Gastroesophageal sphincter (tissue), 4 donors: Measurements from ENCODE around the gene AURKA. TPM values are rescaled to one million over a fixed set of nuclear protein-coding genes. Genes with fewer than 3 reads are reported as not detected.
"Not testable (repeated sequence)": the region's sequence is repeated elsewhere in the genome, so short reads cannot be mapped to it uniquely, and the experiment has no call there.

Experiments used
- ATAC-seq: fragments of 150-250 bp; one replicate; pipeline ENCODE4 v1.9.1; 2016; ENCODE audit warnings: mild to moderate bottlenecking, moderate library complexity
- H3K27ac ChIP-seq, 4 donors: fragments of 200-600 bp; sonication (generic) in 3 of 4; 1 replicate in 3 of 4; 2 replicates in 1 of 4; pipeline ENCODE4 v1.5.1; 2016 to 2019
- H3K27me3 ChIP-seq: fragments of 200-600 bp; sonication (generic); one replicate; pipeline ENCODE4 v1.5.1; 2019
- H3K36me3 ChIP-seq, 2 donors: fragments of 200-600 bp; sonication (generic); one replicate each; pipeline ENCODE4 v1.5.1; 2019; ENCODE audit warnings: control low read depth in 1 of 2
- H3K4me1 ChIP-seq, 3 donors: fragments of 200-600 bp; sonication (generic); 1 replicate in 2 of 3; 2 replicates in 1 of 3; pipeline ENCODE4 v1.5.1; 2016 to 2019; ENCODE audit warnings: control low read depth in 2 of 3
- H3K4me3 ChIP-seq, 2 donors: fragments of 200-600 bp; sonication (generic); one replicate each; pipeline ENCODE4 v1.5.1; 2019; ENCODE audit warnings: mild to moderate bottlenecking in 1 of 2, moderate library complexity in 1 of 2
- H3K9me3 ChIP-seq, 3 donors: fragments of 200-600 bp; sonication (generic); one replicate each; pipeline ENCODE4 v1.5.1; 2017 to 2019; ENCODE audit warnings: control low read depth in 2 of 3
- EP300 ChIP-seq: sonication (generic); formaldehyde crosslinking; IDR thresholded peaks from one replicate; pipeline ENCODE4 v1.6.1; 2017; ENCODE audit warnings: antibody characterized with exemption, mild to moderate bottlenecking
- POLR2A ChIP-seq, 2 donors: fragments of 450-650 bp; IDR thresholded peaks; one replicate each; pipeline ENCODE4 v1.6.1; 2017; ENCODE audit warnings: antibody characterized with exemption in 2 of 2, mild to moderate bottlenecking in 2 of 2, moderate library complexity in 1 of 2
- POLR2AphosphoS5 ChIP-seq: sonication (generic); formaldehyde crosslinking; IDR thresholded peaks from one replicate; pipeline ENCODE4 v1.6.1; 2017; ENCODE audit warnings: antibody characterized with exemption
- whole genome bisulfite sequencing, 2 donors: methylation state at CpG; one replicate each; pipeline ENCODE4 v1.1.5; 2018; ENCODE audit warnings: low coverage in 1 of 2; 5-methylcytosine and 5-hydroxymethylcytosine counted together
- total RNA-seq, 4 donors: library from RNA; depleted of rRNA; stranded (reverse); fragments of >200 nt; gene quantifications; one replicate each; pipeline ENCODE4 v1.1.0, GENCODE V29; 2016
- TF ChIP-seq, protein P1 (sequence below), 4 experiments: fragments of 200-600 bp in 2 of 4; fragments of 450-650 bp in 2 of 4; sonication (generic) in 1 of 4; IDR thresholded peaks; one replicate each; pipeline ENCODE4 v1.5.1; 2017 to 2019; ENCODE audit warnings: antibody characterized with exemption in 4 of 4, mild to moderate bottlenecking in 2 of 4, moderate library complexity in 2 of 4

The AURKA gene
- total RNA-seq, 4 donors from 2014 or later: 0.54 to 2.5 (median 1.6) TPM

DNA sequence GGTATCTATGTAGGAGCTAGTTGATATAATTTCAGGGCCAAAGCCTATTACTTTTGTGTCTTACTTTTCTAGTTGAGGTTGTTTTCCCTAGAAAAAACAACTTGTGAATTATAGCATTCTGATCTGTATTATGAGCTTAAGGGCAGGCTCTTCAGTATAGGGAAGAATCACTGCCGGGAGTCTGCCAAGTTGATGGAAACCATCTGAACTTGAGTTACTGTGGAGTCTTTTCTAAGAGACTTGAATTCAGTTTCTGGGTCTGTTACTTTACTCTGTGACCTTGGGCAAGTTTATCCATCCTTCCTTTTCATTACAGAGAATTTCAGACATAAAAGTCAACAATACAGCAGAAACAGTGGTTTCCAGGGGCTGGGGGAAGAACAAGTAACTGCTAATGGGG is 17.9 kb upstream of the AURKA start:
- H3K27me3 ChIP-seq: no peaks in the 10 kb centered on the region
- TF ChIP-seq, protein P1, sequence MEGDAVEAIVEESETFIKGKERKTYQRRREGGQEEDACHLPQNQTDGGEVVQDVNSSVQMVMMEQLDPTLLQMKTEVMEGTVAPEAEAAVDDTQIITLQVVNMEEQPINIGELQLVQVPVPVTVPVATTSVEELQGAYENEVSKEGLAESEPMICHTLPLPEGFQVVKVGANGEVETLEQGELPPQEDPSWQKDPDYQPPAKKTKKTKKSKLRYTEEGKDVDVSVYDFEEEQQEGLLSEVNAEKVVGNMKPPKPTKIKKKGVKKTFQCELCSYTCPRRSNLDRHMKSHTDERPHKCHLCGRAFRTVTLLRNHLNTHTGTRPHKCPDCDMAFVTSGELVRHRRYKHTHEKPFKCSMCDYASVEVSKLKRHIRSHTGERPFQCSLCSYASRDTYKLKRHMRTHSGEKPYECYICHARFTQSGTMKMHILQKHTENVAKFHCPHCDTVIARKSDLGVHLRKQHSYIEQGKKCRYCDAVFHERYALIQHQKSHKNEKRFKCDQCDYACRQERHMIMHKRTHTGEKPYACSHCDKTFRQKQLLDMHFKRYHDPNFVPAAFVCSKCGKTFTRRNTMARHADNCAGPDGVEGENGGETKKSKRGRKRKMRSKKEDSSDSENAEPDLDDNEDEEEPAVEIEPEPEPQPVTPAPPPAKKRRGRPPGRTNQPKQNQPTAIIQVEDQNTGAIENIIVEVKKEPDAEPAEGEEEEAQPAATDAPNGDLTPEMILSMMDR (IDR thresholded peaks at IDR 0.05): no peak
- TF ChIP-seq POLR2AphosphoS5 (no peak), POLR2A (IDR thresholded peaks at IDR 0.05) (no peak), EP300 (no peak)
- peaks cover 0 to 25% (median 4%) of the 10 kb centered on the region in 3 donors for H3K4me1 ChIP-seq
- H3K9me3 ChIP-seq: no peaks in the 10 kb centered on the region
- no peak overlapping the region for H3K4me3 ChIP-seq
- no peak for ATAC-seq
- H3K36me3 ChIP-seq: peaks cover 0 to 46% of the 10 kb centered on the region in 2 donors
- peak overlapping the region in 3 of 4 donors; percentile 5 to 58 (median 33) for H3K27ac ChIP-seq
- 36 to 80% methylated on average over 1 of the region's 1 CpG for WGBS, 2 donors

DNA sequence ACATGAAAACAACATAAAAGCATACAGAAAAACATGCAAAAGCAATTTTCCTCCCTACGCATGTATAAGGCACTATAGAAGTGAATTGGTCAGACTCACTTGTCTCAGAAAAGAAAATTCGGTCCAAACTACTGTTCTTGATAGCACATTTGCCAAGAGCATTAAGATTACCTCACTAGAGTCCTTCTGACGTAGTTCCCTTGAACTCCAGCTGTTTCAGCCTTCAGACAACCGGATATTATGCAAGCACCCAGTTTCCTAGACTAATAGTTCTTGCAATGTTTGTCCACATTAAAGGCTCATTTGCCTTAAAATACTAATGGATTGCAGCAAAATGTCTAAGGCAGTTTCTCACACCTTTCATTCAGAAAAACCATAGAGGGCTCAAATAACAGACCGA is 17.5 kb upstream of the AURKA start:
- TF ChIP-seq POLR2AphosphoS5 (peak; percentile 6), EP300 (no peak)
- Histone ChIP-seq H3K9me3 (no peaks in the 10 kb centered on the region), H3K4me3 (no peak overlapping the region), H3K36me3 (peaks cover 0 to 48% of the 10 kb centered on the region in 2 donors), H3K27ac (peak overlapping the region in 3 of 4 donors; percentile 22 to 34 (median 33)), H3K27me3 (no peaks in the 10 kb centered on the region), H3K4me1 (peaks cover 0 to 25% (median 4%) of the 10 kb centered on the region in 3 donors)
- WGBS, 2 donors: 62 to 70% methylated on average over 4 to 5 of the region's 5 CpGs
- peak; percentile 79 for ATAC-seq

DNA sequence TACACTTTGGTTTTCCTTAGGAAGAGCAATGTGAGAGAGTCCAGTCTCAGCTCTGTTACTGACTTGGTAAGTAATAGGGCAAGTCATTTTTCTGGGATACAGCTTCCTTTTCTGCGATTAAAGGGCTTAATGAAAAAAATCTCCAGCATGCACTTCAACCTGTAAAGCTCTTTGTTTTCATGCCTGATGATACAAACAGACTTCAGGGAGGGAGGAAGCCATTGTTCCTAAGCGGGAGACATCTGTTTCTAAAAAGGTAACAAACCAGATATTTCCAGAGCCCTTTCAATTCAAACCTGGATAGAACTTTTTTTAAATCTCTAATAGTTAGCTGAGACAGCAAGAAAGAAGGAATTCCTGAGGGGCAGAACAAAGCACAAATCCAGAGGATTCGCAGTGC is 14.9 kb upstream of the AURKA start:
- no peak overlapping the region for H3K27ac ChIP-seq
- no peak for ATAC-seq
- no peaks in the 10 kb centered on the region for H3K9me3 ChIP-seq
- H3K36me3 ChIP-seq: peaks cover 0 to 73% of the 10 kb centered on the region in 2 donors
- H3K4me1 ChIP-seq: peaks cover 0 to 17% (median 4%) of the 10 kb centered on the region in 3 donors
- no peaks in the 10 kb centered on the region for H3K27me3 ChIP-seq
- H3K4me3 ChIP-seq: no peak overlapping the region
- TF ChIP-seq POLR2A (IDR thresholded peaks at IDR 0.05) (no peak), POLR2AphosphoS5 (no peak), EP300 (no peak)
- TF ChIP-seq, protein P1 (IDR thresholded peaks at IDR 0.05): no peak
- 79 to 83% methylated on average over 3 of the region's 3 CpGs for WGBS, 2 donors

DNA sequence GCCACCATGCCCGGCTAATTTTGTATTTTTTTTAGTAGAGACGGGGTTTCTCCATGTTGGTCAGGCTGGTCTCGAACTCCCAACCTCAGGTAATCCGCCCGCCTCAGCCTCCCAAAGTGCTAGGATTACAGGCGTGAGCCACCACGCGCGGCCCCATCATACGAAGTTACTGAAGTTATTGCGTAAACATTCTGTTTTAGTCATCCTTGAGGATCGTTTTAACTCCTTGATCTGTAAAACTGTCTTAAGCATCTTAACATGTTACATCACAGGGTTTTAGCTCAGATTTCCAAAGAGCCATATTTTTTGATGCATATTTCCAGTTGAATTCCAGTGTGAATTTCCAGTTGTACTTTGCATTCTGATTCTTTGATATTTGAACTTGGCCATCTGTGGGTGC is 13.3 kb upstream of the AURKA start:
- H3K27me3 ChIP-seq, ATAC-seq, H3K9me3 ChIP-seq, H3K4me3 ChIP-seq, H3K4me1 ChIP-seq, H3K27ac ChIP-seq: not testable (repeated sequence)
- WGBS, 2 donors: 90% methylated on average over 8 to 11 of the region's 12 CpGs
- peaks cover 0 to 89% of the 10 kb centered on the region in 2 donors for H3K36me3 ChIP-seq

DNA sequence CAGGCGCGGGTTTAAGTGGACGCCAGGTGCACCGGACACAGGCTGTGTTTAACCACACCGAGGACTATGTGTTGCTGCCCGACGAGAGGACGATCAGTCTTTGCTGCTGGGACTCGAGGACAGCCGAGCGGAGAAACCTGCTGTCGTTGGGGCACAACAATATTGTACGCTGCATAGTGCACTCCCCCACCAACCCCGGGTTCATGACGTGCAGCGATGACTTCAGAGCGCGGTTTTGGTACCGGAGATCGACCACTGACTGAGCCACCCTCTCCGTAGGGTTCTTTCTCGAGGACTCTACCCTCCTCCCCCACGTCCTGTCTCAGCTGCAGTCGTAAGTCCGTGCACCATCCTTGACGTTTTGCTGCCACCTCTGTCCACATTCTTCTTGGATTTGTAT is 11.4 kb upstream of the AURKA start:
- Histone ChIP-seq H3K27me3 (no peaks in the 10 kb centered on the region), H3K4me3 (no peak overlapping the region), H3K9me3 (no peaks in the 10 kb centered on the region), H3K4me1 (peaks cover 0 to 14% (median 0%) of the 10 kb centered on the region in 3 donors), H3K36me3 (peaks cover 8 to 99% of the 10 kb centered on the region in 2 donors), H3K27ac (no peak overlapping the region)
- 90 to 91% methylated on average over 2 to 17 of the region's 26 CpGs for WGBS, 2 donors
- no peak for ATAC-seq
- TF ChIP-seq POLR2A (IDR thresholded peaks at IDR 0.05) (no peak), POLR2AphosphoS5 (no peak), EP300 (no peak)
- TF ChIP-seq, protein P1 (IDR thresholded peaks at IDR 0.05): no peak

DNA sequence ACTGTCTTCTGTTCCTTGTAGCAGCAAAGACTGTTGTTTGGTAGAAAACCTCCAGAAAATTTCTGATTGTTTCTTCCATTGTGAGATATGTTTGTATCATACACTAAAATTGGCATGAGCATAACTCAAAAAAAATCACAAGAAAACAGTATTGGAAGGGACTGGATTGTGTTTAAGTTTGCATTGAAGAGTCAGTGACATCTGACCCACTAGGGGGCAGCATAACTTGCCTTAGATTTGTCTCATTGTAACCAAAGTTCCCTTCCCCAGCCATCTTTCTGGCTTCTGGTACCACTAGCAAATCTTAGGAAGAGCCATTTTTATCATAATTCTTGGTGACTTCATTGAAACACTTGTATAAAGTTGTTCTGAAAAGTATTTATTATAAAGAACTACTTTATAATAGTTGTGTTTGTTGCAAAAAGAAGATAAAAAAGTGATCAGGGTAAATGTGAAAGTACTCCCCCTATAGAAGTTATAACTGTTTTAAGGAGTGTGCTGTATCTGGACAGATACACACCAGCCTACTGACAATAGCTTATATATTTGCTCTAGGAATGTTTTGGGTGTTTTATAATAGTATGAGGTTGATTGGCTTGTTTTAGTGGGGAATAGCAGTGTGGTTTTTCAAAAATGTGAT is 8.1 kb upstream of the AURKA start:
- no peak overlapping the region for H3K27ac ChIP-seq

More for the DNA sequence above, 8.1 kb upstream of the AURKA start:
- no peak for ATAC-seq
- Histone ChIP-seq H3K27me3 (no peaks in the 10 kb centered on the region), H3K4me3 (no peak overlapping the region), H3K4me1 (peaks cover 0 to 16% (median 0%) of the 10 kb centered on the region in 3 donors), H3K9me3 (no peaks in the 10 kb centered on the region), H3K36me3 (peaks cover 22 to 99% of the 10 kb centered on the region in 2 donors)
- TF ChIP-seq, protein P1 (IDR thresholded peaks at IDR 0.05): peak; percentile 58 to 78 (median 74)
- no peak for TF ChIP-seq POLR2A (IDR thresholded peaks at IDR 0.05)
